Parathyroid adenoma (tissue), 2 donors: ENCODE measurements around the gene PCNX3.
"Not testable (repeated sequence)": the region's sequence is repeated elsewhere in the genome, so short reads cannot be mapped to it uniquely, and the experiment has no call there.

Experiments
- H2AFZ ChIP-seq: fragments of 300-600 bp; sonication (generic); one replicate; pipeline ENCODE4 v1.7.0; 2017; ENCODE audit warnings: antibody characterized with exemption, mild to moderate bottlenecking
- H3K27ac ChIP-seq: fragments of 300-600 bp; sonication (generic); one replicate; pipeline ENCODE4 v1.7.0; 2017
- H3K27me3 ChIP-seq: fragments of 300-600 bp; sonication (generic); one replicate; pipeline ENCODE4 v1.7.0; 2017; ENCODE audit warnings: low read length; ENCODE audit not compliant: control insufficient read depth, insufficient read depth
- H3K36me3 ChIP-seq: fragments of 300-600 bp; sonication (generic); one replicate; pipeline ENCODE4 v1.7.0; 2017; ENCODE audit warnings: low read length; ENCODE audit not compliant: control insufficient read depth, insufficient read depth
- H3K4me1 ChIP-seq: fragments of 300-600 bp; sonication (generic); one replicate; pipeline ENCODE4 v1.7.0; 2017; ENCODE audit warnings: control low read depth
- H3K4me2 ChIP-seq: fragments of 300-600 bp; sonication (generic); one replicate; pipeline ENCODE4 v1.7.0; 2017; ENCODE audit warnings: low read length
- H3K4me3 ChIP-seq: fragments of 300-600 bp; sonication (generic); one replicate; pipeline ENCODE4 v1.7.0; 2017; ENCODE audit warnings: low read depth, low read length
- H3K79me2 ChIP-seq: fragments of 300-600 bp; sonication (generic); one replicate; pipeline ENCODE4 v1.7.0; 2017; ENCODE audit warnings: control low read depth
- H3K9ac ChIP-seq: fragments of 300-600 bp; sonication (generic); one replicate; pipeline ENCODE4 v1.7.0; 2017; ENCODE audit warnings: mild to moderate bottlenecking
- H3K9me3 ChIP-seq: fragments of 300-600 bp; sonication (generic); one replicate; pipeline ENCODE4 v1.7.0; 2017; ENCODE audit warnings: low read length; ENCODE audit not compliant: control insufficient read depth
- TF ChIP-seq, protein P1 (sequence below): fragments of 300-600 bp; sonication (generic); IDR thresholded peaks from one replicate; pipeline ENCODE4 v1.7.0; 2017; ENCODE audit warnings: antibody characterized with exemption, mild to moderate bottlenecking
- donor health status: primary hyperparathyroidism.

Gene PCNX3

GRCh38 chr11:65672982-65673381, 57.4 kb downstream of the PCNX3 start:
- Histone ChIP-seq H3K9me3 (no peaks in the 10 kb centered on the region), H3K9ac (no peak overlapping the region), H3K36me3 (no peaks in the 10 kb centered on the region), H2AFZ (no peak overlapping the region), H3K27me3 (no peaks in the 10 kb centered on the region), H3K4me2 (no peak overlapping the region), H3K27ac (no peak overlapping the region), H3K79me2 (no peaks in the 10 kb centered on the region), H3K4me1 (no peaks in the 10 kb centered on the region), H3K4me3 (no peak overlapping the region)
- TF ChIP-seq, protein P1, sequence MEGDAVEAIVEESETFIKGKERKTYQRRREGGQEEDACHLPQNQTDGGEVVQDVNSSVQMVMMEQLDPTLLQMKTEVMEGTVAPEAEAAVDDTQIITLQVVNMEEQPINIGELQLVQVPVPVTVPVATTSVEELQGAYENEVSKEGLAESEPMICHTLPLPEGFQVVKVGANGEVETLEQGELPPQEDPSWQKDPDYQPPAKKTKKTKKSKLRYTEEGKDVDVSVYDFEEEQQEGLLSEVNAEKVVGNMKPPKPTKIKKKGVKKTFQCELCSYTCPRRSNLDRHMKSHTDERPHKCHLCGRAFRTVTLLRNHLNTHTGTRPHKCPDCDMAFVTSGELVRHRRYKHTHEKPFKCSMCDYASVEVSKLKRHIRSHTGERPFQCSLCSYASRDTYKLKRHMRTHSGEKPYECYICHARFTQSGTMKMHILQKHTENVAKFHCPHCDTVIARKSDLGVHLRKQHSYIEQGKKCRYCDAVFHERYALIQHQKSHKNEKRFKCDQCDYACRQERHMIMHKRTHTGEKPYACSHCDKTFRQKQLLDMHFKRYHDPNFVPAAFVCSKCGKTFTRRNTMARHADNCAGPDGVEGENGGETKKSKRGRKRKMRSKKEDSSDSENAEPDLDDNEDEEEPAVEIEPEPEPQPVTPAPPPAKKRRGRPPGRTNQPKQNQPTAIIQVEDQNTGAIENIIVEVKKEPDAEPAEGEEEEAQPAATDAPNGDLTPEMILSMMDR: no peak

- Histone ChIP-seq H3K36me3 (no peaks in the 10 kb centered on the region), H3K27ac (no peak overlapping the region), H3K9ac (no peak overlapping the region), H3K4me3 (no peak overlapping the region), H2AFZ (no peak overlapping the region), H3K4me2 (no peak overlapping the region), H3K79me2 (no peaks in the 10 kb centered on the region), H3K9me3 (no peaks in the 10 kb centered on the region), H3K27me3 (no peaks in the 10 kb centered on the region), H3K4me1 (no peaks in the 10 kb centered on the region)
- TF ChIP-seq, protein P1: no peak
Measured at GRCh38 chr11:65680192-65680743, 64.7 kb downstream of the PCNX3 start.

DNA sequence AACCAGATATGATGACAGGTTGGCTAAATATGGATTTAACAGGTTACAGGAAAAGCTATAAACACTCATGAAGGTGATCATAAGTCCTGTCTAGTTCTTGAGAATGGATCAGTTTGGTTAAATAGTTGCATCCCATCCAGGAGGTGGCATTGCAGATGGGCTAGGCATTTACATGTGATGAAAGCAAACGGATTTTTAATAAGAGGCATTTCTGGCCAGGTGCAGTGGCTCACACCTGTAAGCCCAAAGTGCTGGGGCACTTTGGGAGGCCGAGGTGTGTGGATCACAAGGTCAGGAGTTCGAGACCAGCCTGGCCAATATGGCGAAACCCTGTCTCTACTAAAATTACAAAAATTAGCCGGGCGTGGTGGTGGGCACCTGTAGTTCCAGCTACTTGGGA, 67.9 kb downstream of the PCNX3 start:
- not testable (repeated sequence) for H3K27ac ChIP-seq, H3K4me2 ChIP-seq, H3K9ac ChIP-seq, H3K36me3 ChIP-seq, H3K9me3 ChIP-seq, H3K79me2 ChIP-seq, H3K4me1 ChIP-seq, H2AFZ ChIP-seq, H3K27me3 ChIP-seq, H3K4me3 ChIP-seq

GRCh38 chr11:65685981-65686380, 70.4 kb downstream of the PCNX3 start:
- H3K27me3 ChIP-seq: no peaks in the 10 kb centered on the region
- H3K9me3 ChIP-seq: no peaks in the 10 kb centered on the region
- TF ChIP-seq, protein P1: no peak
- no peaks in the 10 kb centered on the region for H3K79me2 ChIP-seq
- no peak overlapping the region for H3K9ac ChIP-seq
- no peak overlapping the region for H3K27ac ChIP-seq
- no peak overlapping the region for H3K4me3 ChIP-seq
- no peaks in the 10 kb centered on the region for H3K4me1 ChIP-seq
- no peaks in the 10 kb centered on the region for H3K36me3 ChIP-seq
- no peak overlapping the region for H2AFZ ChIP-seq
- no peak overlapping the region for H3K4me2 ChIP-seq
